ENCODE measurements around the gene NEMP1. TPM values are rescaled to one million over a fixed set of nuclear protein-coding genes. Genes with fewer than 3 reads are reported as not detected.

NEMP1 gene
- total and polyA plus RNA-seq, 2 of the 13 experiments (the other 11 are each of a cell fraction or from before 2014, with no cell fraction given): 11.4 to 12.9 TPM

DNA sequence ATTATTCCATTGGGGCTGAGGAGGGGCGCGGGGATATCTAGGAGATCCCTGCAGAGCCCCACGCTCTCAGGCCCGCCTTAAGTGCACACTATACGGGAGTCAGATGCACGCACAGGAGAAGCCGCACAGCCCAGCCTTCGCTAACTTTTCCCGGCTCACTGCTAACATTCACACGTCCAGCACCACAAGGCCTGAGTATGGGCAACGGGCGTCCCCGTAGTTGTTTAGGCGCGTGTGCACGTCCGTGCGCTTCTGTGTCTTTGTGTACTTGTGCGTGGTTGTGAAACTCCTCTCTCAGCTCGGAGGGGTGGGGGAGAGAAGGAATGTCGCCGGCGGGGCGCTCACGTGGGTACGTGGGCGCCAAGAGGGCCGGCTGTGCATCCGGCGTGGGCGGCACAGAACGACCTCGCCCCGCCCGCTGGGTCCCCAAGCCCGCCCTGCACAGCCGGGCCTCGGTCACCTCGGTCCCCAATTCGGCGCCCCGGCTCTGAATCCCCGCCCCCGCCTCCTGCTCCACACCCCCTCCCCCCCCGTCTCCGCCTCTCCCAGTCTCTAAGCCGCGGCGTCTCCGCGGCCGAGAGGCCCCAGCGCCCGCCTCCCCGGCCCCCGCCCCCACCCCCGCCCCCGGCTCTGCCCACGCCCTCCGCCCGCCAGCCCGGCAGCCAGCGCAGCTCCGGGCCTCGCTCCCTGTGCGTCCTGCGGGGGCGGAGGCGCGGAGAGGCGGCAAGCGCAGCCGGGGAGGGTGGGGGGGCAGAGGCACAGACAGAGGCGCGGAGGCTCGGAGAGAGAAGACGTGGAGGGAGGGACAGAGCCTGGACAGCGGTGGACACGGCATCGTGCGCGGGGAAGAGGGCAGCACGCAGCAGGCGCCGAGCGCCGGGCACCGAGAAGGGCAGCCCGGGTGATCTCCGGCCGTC, 10.0 kb upstream of the NEMP1 start, which contains the start of gene NAB2 (continued):
- TF ChIP-seq, protein P1, sequence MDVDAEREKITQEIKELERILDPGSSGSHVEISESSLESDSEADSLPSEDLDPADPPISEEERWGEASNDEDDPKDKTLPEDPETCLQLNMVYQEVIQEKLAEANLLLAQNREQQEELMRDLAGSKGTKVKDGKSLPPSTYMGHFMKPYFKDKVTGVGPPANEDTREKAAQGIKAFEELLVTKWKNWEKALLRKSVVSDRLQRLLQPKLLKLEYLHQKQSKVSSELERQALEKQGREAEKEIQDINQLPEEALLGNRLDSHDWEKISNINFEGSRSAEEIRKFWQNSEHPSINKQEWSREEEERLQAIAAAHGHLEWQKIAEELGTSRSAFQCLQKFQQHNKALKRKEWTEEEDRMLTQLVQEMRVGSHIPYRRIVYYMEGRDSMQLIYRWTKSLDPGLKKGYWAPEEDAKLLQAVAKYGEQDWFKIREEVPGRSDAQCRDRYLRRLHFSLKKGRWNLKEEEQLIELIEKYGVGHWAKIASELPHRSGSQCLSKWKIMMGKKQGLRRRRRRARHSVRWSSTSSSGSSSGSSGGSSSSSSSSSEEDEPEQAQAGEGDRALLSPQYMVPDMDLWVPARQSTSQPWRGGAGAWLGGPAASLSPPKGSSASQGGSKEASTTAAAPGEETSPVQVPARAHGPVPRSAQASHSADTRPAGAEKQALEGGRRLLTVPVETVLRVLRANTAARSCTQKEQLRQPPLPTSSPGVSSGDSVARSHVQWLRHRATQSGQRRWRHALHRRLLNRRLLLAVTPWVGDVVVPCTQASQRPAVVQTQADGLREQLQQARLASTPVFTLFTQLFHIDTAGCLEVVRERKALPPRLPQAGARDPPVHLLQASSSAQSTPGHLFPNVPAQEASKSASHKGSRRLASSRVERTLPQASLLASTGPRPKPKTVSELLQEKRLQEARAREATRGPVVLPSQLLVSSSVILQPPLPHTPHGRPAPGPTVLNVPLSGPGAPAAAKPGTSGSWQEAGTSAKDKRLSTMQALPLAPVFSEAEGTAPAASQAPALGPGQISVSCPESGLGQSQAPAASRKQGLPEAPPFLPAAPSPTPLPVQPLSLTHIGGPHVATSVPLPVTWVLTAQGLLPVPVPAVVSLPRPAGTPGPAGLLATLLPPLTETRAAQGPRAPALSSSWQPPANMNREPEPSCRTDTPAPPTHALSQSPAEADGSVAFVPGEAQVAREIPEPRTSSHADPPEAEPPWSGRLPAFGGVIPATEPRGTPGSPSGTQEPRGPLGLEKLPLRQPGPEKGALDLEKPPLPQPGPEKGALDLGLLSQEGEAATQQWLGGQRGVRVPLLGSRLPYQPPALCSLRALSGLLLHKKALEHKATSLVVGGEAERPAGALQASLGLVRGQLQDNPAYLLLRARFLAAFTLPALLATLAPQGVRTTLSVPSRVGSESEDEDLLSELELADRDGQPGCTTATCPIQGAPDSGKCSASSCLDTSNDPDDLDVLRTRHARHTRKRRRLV (CRISPR knock-in tag; IDR thresholded peaks at IDR 0.05): no peak
- no peak; the same call in 1 of the 2 replicates for TF ChIP-seq KAT7 (CRISPR knock-in tag; IDR thresholded peaks at IDR 0.05; ENCODE audit: borderline replicate concordance)
- TF ChIP-seq NFE2L1 (CRISPR knock-in tag; IDR thresholded peaks at IDR 0.05; ENCODE audit: borderline replicate concordance): no peak
- TF ChIP-seq KLF6 (CRISPR knock-in tag; IDR thresholded peaks at IDR 0.05): no peak; the same call in 1 of the 2 replicates
- no peak for TF ChIP-seq ZNF660 (CRISPR knock-in tag; IDR thresholded peaks at IDR 0.05; ENCODE audit: borderline replicate concordance, low read depth)
- TF ChIP-seq, protein P2, sequence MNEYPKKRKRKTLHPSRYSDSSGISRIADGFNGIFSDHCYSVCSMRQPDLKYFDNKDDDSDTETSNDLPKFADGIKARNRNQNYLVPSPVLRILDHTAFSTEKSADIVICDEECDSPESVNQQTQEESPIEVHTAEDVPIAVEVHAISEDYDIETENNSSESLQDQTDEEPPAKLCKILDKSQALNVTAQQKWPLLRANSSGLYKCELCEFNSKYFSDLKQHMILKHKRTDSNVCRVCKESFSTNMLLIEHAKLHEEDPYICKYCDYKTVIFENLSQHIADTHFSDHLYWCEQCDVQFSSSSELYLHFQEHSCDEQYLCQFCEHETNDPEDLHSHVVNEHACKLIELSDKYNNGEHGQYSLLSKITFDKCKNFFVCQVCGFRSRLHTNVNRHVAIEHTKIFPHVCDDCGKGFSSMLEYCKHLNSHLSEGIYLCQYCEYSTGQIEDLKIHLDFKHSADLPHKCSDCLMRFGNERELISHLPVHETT (CRISPR knock-in tag; conservative IDR thresholded peaks at IDR 0.05): peak; percentile 73; the same call in 1 of the 2 replicates
- TF ChIP-seq TBX3 (IDR thresholded peaks at IDR 0.05; ENCODE audit: borderline replicate concordance): no peak
- TF ChIP-seq KLF9 (CRISPR knock-in tag; IDR thresholded peaks at IDR 0.05; ENCODE audit: low read depth): 0 out of 2 replicates have a peak, but pooled peaks have one; percentile 27
- TF ChIP-seq, protein P3, sequence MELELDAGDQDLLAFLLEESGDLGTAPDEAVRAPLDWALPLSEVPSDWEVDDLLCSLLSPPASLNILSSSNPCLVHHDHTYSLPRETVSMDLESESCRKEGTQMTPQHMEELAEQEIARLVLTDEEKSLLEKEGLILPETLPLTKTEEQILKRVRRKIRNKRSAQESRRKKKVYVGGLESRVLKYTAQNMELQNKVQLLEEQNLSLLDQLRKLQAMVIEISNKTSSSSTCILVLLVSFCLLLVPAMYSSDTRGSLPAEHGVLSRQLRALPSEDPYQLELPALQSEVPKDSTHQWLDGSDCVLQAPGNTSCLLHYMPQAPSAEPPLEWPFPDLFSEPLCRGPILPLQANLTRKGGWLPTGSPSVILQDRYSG (CRISPR knock-in tag; IDR thresholded peaks at IDR 0.05): no peak
- TF ChIP-seq, protein P4, sequence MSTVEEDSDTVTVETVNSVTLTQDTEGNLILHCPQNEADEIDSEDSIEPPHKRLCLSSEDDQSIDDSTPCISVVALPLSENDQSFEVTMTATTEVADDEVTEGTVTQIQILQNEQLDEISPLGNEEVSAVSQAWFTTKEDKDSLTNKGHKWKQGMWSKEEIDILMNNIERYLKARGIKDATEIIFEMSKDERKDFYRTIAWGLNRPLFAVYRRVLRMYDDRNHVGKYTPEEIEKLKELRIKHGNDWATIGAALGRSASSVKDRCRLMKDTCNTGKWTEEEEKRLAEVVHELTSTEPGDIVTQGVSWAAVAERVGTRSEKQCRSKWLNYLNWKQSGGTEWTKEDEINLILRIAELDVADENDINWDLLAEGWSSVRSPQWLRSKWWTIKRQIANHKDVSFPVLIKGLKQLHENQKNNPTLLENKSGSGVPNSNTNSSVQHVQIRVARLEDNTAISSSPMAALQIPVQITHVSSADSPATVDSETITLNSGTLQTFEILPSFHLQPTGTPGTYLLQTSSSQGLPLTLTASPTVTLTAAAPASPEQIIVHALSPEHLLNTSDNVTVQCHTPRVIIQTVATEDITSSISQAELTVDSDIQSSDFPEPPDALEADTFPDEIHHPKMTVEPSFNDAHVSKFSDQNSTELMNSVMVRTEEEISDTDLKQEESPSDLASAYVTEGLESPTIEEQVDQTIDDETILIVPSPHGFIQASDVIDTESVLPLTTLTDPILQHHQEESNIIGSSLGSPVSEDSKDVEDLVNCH (CRISPR knock-in tag; IDR thresholded peaks at IDR 0.05): 0 out of 2 replicates have a peak, but pooled peaks have one; percentile 42
- TF ChIP-seq YY1 (IDR thresholded peaks at IDR 0.05; ENCODE audit: insufficient read depth, insufficient replicate concordance, low read depth, low read length): peak; percentile 61
- peak; percentile 91 for TF ChIP-seq ARNTL (CRISPR knock-in tag; IDR thresholded peaks at IDR 0.05)
- TF ChIP-seq TAF15 (IDR thresholded peaks at IDR 0.05; ENCODE audit: low read depth, low read length, poor library complexity, severe bottlenecking): no peak
- no peak for TF ChIP-seq DNMT1 (CRISPR knock-in tag; IDR thresholded peaks at IDR 0.05)
- peak; percentile 47 for TF ChIP-seq ZNF614 (CRISPR knock-in tag; IDR thresholded peaks at IDR 0.05; ENCODE audit: borderline replicate concordance)
- peak; percentile 61 for TF ChIP-seq ZNF263 (CRISPR knock-in tag; IDR thresholded peaks at IDR 0.05)
- TF ChIP-seq ZFP41 (CRISPR knock-in tag; IDR thresholded peaks at IDR 0.05; ENCODE audit: borderline replicate concordance): 0 out of 2 replicates have a peak, but pooled peaks have one; percentile 10
- TF ChIP-seq, protein P5, sequence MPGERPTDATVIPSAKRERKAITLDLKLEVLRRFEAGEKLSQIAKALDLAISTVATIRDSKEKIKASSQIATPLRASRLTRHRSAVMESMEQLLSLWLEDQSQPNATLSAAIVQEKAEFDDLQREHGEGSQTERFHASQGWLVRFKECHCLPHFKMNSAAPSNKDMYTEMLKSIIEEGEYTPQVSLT (CRISPR knock-in tag; IDR thresholded peaks at IDR 0.05; ENCODE audit: borderline replicate concordance, low read depth): no peak

Measured in HepG2 (cell line).